ENCODE results near the gene B4GALT6. TPM values are rescaled to one million over a fixed set of nuclear protein-coding genes. Genes with fewer than 3 reads are reported as not detected.

B4GALT6 gene
- total and polyA plus RNA-seq, 2 of the 13 experiments (the other 11 are each of a cell fraction or from before 2014, with no cell fraction given) = 1.9 to 3.3 TPM

DNA sequence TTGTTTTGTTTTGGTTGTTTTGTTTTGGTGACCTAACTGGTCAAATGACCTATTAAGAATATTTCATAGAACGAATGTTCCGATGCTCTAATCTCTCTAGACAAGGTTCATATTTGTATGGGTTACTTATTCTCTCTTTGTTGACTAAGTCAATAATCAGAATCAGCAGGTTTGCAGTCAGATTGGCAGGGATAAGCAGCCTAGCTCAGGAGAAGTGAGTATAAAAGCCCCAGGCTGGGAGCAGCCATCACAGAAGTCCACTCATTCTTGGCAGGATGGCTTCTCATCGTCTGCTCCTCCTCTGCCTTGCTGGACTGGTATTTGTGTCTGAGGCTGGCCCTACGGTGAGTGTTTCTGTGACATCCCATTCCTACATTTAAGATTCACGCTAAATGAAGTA is 92.8 kb downstream of the B4GALT6 start, which contains the start of gene TTR (continued):
- no peak for TF ChIP-seq ZNF232 (CRISPR knock-in tag; IDR thresholded peaks at IDR 0.05; ENCODE audit: borderline replicate concordance)
- peak; percentile 57; the same call in 1 of the 2 replicates for TF ChIP-seq NR2F6 (IDR thresholded peaks at IDR 0.05)
- peak; percentile 71 for TF ChIP-seq NR2F6 (CRISPR knock-in tag; IDR thresholded peaks at IDR 0.05)
- TF ChIP-seq, protein P1, sequence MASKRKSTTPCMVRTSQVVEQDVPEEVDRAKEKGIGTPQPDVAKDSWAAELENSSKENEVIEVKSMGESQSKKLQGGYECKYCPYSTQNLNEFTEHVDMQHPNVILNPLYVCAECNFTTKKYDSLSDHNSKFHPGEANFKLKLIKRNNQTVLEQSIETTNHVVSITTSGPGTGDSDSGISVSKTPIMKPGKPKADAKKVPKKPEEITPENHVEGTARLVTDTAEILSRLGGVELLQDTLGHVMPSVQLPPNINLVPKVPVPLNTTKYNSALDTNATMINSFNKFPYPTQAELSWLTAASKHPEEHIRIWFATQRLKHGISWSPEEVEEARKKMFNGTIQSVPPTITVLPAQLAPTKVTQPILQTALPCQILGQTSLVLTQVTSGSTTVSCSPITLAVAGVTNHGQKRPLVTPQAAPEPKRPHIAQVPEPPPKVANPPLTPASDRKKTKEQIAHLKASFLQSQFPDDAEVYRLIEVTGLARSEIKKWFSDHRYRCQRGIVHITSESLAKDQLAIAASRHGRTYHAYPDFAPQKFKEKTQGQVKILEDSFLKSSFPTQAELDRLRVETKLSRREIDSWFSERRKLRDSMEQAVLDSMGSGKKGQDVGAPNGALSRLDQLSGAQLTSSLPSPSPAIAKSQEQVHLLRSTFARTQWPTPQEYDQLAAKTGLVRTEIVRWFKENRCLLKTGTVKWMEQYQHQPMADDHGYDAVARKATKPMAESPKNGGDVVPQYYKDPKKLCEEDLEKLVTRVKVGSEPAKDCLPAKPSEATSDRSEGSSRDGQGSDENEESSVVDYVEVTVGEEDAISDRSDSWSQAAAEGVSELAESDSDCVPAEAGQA (IDR thresholded peaks at IDR 0.05; ENCODE audit: low read depth) = no peak
- TF ChIP-seq, protein P1 (CRISPR knock-in tag; IDR thresholded peaks at IDR 0.05; ENCODE audit: borderline replicate concordance) = no peak
- TF ChIP-seq SIX4 (CRISPR knock-in tag; IDR thresholded peaks at IDR 0.05) = 0 out of 2 replicates have a peak, but pooled peaks have one; percentile 16
- peak; percentile 98 to 99 for TF ChIP-seq POLR2A (IDR thresholded peaks at IDR 0.05; ENCODE audit: insufficient read depth in 1 of 2, low read depth in 2 of 2, low read length in 2 of 2)
- TF ChIP-seq, protein P2, sequence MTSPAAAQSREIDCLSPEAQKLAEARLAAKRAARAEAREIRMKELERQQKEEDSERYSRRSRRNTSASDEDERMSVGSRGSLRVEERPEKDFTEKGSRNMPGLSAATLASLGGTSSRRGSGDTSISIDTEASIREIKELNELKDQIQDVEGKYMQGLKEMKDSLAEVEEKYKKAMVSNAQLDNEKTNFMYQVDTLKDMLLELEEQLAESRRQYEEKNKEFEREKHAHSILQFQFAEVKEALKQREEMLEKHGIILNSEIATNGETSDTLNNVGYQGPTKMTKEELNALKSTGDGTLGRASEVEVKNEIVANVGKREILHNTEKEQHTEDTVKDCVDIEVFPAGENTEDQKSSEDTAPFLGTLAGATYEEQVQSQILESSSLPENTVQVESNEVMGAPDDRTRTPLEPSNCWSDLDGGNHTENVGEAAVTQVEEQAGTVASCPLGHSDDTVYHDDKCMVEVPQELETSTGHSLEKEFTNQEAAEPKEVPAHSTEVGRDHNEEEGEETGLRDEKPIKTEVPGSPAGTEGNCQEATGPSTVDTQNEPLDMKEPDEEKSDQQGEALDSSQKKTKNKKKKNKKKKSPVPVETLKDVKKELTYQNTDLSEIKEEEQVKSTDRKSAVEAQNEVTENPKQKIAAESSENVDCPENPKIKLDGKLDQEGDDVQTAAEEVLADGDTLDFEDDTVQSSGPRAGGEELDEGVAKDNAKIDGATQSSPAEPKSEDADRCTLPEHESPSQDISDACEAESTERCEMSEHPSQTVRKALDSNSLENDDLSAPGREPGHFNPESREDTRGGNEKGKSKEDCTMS (CRISPR knock-in tag; conservative IDR thresholded peaks at IDR 0.05) = no peak
- no peak for TF ChIP-seq ZMAT3 (CRISPR knock-in tag; conservative IDR thresholded peaks at IDR 0.05)
- TF ChIP-seq, protein P3, sequence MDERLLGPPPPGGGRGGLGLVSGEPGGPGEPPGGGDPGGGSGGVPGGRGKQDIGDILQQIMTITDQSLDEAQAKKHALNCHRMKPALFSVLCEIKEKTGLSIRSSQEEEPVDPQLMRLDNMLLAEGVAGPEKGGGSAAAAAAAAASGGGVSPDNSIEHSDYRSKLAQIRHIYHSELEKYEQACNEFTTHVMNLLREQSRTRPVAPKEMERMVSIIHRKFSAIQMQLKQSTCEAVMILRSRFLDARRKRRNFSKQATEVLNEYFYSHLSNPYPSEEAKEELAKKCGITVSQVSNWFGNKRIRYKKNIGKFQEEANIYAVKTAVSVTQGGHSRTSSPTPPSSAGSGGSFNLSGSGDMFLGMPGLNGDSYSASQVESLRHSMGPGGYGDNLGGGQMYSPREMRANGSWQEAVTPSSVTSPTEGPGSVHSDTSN (CRISPR knock-in tag; IDR thresholded peaks at IDR 0.05) = no peak
- TF ChIP-seq, protein P4, sequence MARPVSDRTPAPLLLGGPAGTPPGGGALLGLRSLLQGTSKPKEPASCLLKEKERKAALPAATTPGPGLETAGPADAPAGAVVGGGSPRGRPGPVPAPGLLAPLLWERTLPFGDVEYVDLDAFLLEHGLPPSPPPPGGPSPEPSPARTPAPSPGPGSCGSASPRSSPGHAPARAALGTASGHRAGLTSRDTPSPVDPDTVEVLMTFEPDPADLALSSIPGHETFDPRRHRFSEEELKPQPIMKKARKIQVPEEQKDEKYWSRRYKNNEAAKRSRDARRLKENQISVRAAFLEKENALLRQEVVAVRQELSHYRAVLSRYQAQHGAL (CRISPR knock-in tag; IDR thresholded peaks at IDR 0.05; ENCODE audit: not compliant biosample characterization) = no peak
- TF ChIP-seq ZNF629 (CRISPR knock-in tag; conservative IDR thresholded peaks at IDR 0.05) = no peak
- TF ChIP-seq, protein P5, sequence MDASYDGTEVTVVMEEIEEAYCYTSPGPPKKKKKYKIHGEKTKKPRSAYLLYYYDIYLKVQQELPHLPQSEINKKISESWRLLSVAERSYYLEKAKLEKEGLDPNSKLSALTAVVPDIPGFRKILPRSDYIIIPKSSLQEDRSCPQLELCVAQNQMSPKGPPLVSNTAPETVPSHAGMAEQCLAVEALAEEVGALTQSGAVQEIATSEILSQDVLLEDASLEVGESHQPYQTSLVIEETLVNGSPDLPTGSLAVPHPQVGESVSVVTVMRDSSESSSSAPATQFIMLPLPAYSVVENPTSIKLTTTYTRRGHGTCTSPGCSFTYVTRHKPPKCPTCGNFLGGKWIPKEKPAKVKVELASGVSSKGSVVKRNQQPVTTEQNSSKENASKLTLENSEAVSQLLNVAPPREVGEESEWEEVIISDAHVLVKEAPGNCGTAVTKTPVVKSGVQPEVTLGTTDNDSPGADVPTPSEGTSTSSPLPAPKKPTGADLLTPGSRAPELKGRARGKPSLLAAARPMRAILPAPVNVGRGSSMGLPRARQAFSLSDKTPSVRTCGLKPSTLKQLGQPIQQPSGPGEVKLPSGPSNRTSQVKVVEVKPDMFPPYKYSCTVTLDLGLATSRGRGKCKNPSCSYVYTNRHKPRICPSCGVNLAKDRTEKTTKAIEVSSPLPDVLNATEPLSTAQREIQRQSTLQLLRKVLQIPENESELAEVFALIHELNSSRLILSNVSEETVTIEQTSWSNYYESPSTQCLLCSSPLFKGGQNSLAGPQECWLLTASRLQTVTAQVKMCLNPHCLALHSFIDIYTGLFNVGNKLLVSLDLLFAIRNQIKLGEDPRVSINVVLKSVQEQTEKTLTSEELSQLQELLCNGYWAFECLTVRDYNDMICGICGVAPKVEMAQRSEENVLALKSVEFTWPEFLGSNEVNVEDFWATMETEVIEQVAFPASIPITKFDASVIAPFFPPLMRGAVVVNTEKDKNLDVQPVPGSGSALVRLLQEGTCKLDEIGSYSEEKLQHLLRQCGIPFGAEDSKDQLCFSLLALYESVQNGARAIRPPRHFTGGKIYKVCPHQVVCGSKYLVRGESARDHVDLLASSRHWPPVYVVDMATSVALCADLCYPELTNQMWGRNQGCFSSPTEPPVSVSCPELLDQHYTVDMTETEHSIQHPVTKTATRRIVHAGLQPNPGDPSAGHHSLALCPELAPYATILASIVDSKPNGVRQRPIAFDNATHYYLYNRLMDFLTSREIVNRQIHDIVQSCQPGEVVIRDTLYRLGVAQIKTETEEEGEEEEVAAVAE (CRISPR knock-in tag; IDR thresholded peaks at IDR 0.05; ENCODE audit: borderline replicate concordance) = no peak
- TF ChIP-seq, protein P6, sequence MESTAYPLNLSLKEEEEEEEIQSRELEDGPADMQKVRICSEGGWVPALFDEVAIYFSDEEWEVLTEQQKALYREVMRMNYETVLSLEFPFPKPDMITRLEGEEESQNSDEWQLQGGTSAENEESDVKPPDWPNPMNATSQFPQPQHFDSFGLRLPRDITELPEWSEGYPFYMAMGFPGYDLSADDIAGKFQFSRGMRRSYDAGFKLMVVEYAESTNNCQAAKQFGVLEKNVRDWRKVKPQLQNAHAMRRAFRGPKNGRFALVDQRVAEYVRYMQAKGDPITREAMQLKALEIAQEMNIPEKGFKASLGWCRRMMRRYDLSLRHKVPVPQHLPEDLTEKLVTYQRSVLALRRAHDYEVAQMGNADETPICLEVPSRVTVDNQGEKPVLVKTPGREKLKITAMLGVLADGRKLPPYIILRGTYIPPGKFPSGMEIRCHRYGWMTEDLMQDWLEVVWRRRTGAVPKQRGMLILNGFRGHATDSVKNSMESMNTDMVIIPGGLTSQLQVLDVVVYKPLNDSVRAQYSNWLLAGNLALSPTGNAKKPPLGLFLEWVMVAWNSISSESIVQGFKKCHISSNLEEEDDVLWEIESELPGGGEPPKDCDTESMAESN (CRISPR knock-in tag; conservative IDR thresholded peaks at IDR 0.05) = no peak

Data from HepG2 (cell line).